ENCODE measurements around the gene PPM1E. TPM values are rescaled to one million over a fixed set of nuclear protein-coding genes. Genes with fewer than 3 reads are reported as not detected.

The PPM1E gene
- total RNA-seq, result 1 to 10 TPM in 3 of 6 experiments, under 1 TPM in 3; 0.61 to 1.3 (median 0.97) TPM
- long read RNA-seq, result 0 reads

- Histone ChIP-seq H3K27ac (no peak within 1 kb of the TSS), H3K27me3 (no peaks in the 10 kb centered on the region), H3K9me3 (no peaks in the 10 kb centered on the region), H3K4me3 (peak within 1 kb of the TSS; percentile 48 to 63 (median 55)), H3K36me3 (no peaks in the 10 kb centered on the region), H3K4me1 (peaks cover 0 to 2% (median 0%) of the 10 kb centered on the region in 4 donors)
- 11% methylated on average over 13 of the region's 71 CpGs for WGBS (ENCODE audit: insufficient coverage, low coverage, low lambda C conversion rate, missing lambda C conversion rate)
- ATAC-seq (peak; percentile 95 to 97 (median 96)), DNase-seq (peak; percentile 57 to 63 (median 59))
- TF ChIP-seq CTCF (IDR thresholded peaks at IDR 0.05) (no peak), POLR2A (IDR thresholded peaks at IDR 0.05) (no peak)
- intact Hi-C loops (cut with DNase I), result no loop called here
Observed at GRCh38 chr17:58755577-58756245, at the start of gene PPM1E. TSS of gene PPM1E (plus strand) at chr17:58755854.

GRCh38 chr17:58706351-58707140 lies 49.1 kb upstream of the PPM1E start:
- no peaks in the 10 kb centered on the region for H3K4me1 ChIP-seq
- ATAC-seq (no peak), DNase-seq (no peak)
- WGBS (ENCODE audit: insufficient coverage, low coverage, low lambda C conversion rate, missing lambda C conversion rate), result 45% methylated on average over 3 of the region's 3 CpGs
- no peak overlapping the region for H3K27ac ChIP-seq
- H3K4me3 ChIP-seq, result no peak overlapping the region
- intact Hi-C loops (cut with DNase I), result no loop called here
- no peaks in the 10 kb centered on the region for H3K9me3 ChIP-seq
- TF ChIP-seq CTCF (IDR thresholded peaks at IDR 0.05), result no peak
- no peak for TF ChIP-seq POLR2A (IDR thresholded peaks at IDR 0.05)
- peaks cover 0 to 4% (median 0%) of the 10 kb centered on the region in 4 donors for H3K36me3 ChIP-seq
- H3K27me3 ChIP-seq, result no peaks in the 10 kb centered on the region

- ATAC-seq, result peak; percentile 55 to 72 (median 64)
- 49% methylated on average over 4 of the region's 4 CpGs for WGBS (ENCODE audit: insufficient coverage, low coverage, low lambda C conversion rate, missing lambda C conversion rate)
- no peak for TF ChIP-seq POLR2A (IDR thresholded peaks at IDR 0.05)
- TF ChIP-seq CTCF (IDR thresholded peaks at IDR 0.05), result peak; percentile 75 to 85 (median 78)
- Histone ChIP-seq H3K4me1 (no peaks in the 10 kb centered on the region), H3K27me3 (no peaks in the 10 kb centered on the region), H3K36me3 (peaks cover 0 to 4% (median 0%) of the 10 kb centered on the region in 4 donors), H3K9me3 (no peaks in the 10 kb centered on the region), H3K27ac (no peak overlapping the region), H3K4me3 (no peak overlapping the region)
- intact Hi-C loops (cut with DNase I), result loop anchor here in 1 of 2 donors (10.0 kb wide), 1 partner anchor 294 kb away; no protein-coding TSS in a partner anchor
- DNase-seq, result peak in 1 of 3 donors; percentile 52
Observed at GRCh38 chr17:58710948-58711552, 44.6 kb upstream of the PPM1E start.

- intact Hi-C loops (cut with DNase I), result loop anchor here in 1 of 2 donors (10.0 kb wide), 1 partner anchor 293 kb away; no protein-coding TSS in a partner anchor
- Histone ChIP-seq H3K4me3 (no peak overlapping the region), H3K36me3 (peaks cover 0 to 5% (median 0%) of the 10 kb centered on the region in 4 donors), H3K27me3 (no peaks in the 10 kb centered on the region), H3K27ac (no peak overlapping the region), H3K4me1 (no peaks in the 10 kb centered on the region), H3K9me3 (no peaks in the 10 kb centered on the region)
- ATAC-seq (no peak), DNase-seq (no peak)
- 100% methylated on average over 1 of the region's 1 CpG for WGBS (ENCODE audit: insufficient coverage, low coverage, low lambda C conversion rate, missing lambda C conversion rate)
- no peak for TF ChIP-seq CTCF (IDR thresholded peaks at IDR 0.05)
Observed at GRCh38 chr17:58722274-58722673, 33.4 kb upstream of the PPM1E start.

Measured in right lobe of liver (tissue), 6 donors.